WTC11 (cell line): ENCODE data around the gene EEIG1. TPM values are rescaled to one million over a fixed set of nuclear protein-coding genes. Genes with fewer than 3 reads are reported as not detected.

Source experiments
- ATAC-seq: fragments of 200-7000 bp; cut with Tn5 transposase; 2 replicates; pipeline ENCODE4 v1.10.0; 2021; ENCODE audit warnings: mild to moderate bottlenecking, moderate library complexity
- CTCF ChIA-PET: fragments of 300-600 bp; sonication (Branson Sonifier 250); formaldehyde crosslinking; loops from one replicate; lab custom pipeline; 2021; ENCODE audit warnings: antibody characterized with exemption; lab: Charles Lee
- POLR2A ChIA-PET: fragments of 350-600 bp; sonication (Branson Sonifier 250); formaldehyde crosslinking; loops from one replicate; lab custom pipeline; 2021; ENCODE audit warnings: antibody characterized with exemption; lab: Charles Lee
- DNase-seq: peaks from one replicate; pipeline ENCODE4 v3.0.0; 2021; ENCODE audit warnings: low spot score
- H3K27ac Mint-ChIP-seq: 2 replicates; pipeline ENCODE4 v1.8.0; 2021; ENCODE audit warnings: mixed read lengths
- H3K27me3 Mint-ChIP-seq: 2 replicates; pipeline ENCODE4 v1.8.0; 2021; ENCODE audit warnings: low read depth, mild to moderate bottlenecking, moderate library complexity, mixed read lengths
- H3K36me3 Mint-ChIP-seq: 2 replicates; pipeline ENCODE4 v1.8.0; 2021; ENCODE audit warnings: mixed read lengths
- H3K4me1 Mint-ChIP-seq: 2 replicates; pipeline ENCODE4 v1.8.0; 2022; ENCODE audit warnings: mixed read lengths
- H3K4me3 Mint-ChIP-seq: 2 replicates; pipeline ENCODE4 v1.8.0; 2021; ENCODE audit warnings: mild to moderate bottlenecking, moderate library complexity, mixed read lengths
- H3K9me3 Mint-ChIP-seq: 2 replicates; pipeline ENCODE4 v1.8.0; 2021; ENCODE audit warnings: mixed read lengths
- ATF2 ChIP-seq: sonication (generic); formaldehyde crosslinking; IDR thresholded peaks from 2 replicates; pipeline ENCODE4 v1.8.1; 2022; ENCODE audit warnings: low read depth, missing genetic modification reagents, borderline replicate concordance
- ATF6 ChIP-seq: sonication (generic); formaldehyde crosslinking; IDR thresholded peaks from 2 replicates; pipeline ENCODE4 v1.8.1; 2023; ENCODE audit warnings: mild to moderate bottlenecking, missing genetic modification reagents
- CREB1 ChIP-seq: sonication (generic); formaldehyde crosslinking; IDR thresholded peaks from 2 replicates; pipeline ENCODE4 v1.8.0; 2023; ENCODE audit warnings: mild to moderate bottlenecking, missing genetic modification reagents
- CTCF ChIP-seq: fragments of 200-600 bp; IDR thresholded peaks from 2 replicates; pipeline ENCODE4 v1.8.0; 2022; ENCODE audit warnings: antibody characterized with exemption
- ETV6 ChIP-seq: sonication (generic); formaldehyde crosslinking; IDR thresholded peaks from 2 replicates; pipeline ENCODE4 v1.8.1; 2022; ENCODE audit warnings: mild to moderate bottlenecking, missing genetic modification reagents
- NFATC4 ChIP-seq: fragments of 250-450 bp; sonication (Bioruptor Pico); IDR thresholded peaks from 2 replicates; pipeline ENCODE4 v1.9.0; 2021; ENCODE audit warnings: mild to moderate bottlenecking
- NR1H2 ChIP-seq: sonication (generic); formaldehyde crosslinking; IDR thresholded peaks from 2 replicates; pipeline ENCODE4 v1.9.0; 2021; ENCODE audit warnings: mild to moderate bottlenecking, moderate library complexity, missing genetic modification reagents
- PRDM15 ChIP-seq: sonication (generic); formaldehyde crosslinking; IDR thresholded peaks from 2 replicates; pipeline ENCODE4 v1.8.0; 2022; ENCODE audit warnings: missing genetic modification reagents
- PREB ChIP-seq: sonication (generic); formaldehyde crosslinking; IDR thresholded peaks from 2 replicates; pipeline ENCODE4 v1.8.1; 2022; ENCODE audit warnings: mild to moderate bottlenecking, missing genetic modification reagents, moderate library complexity, borderline replicate concordance
- SMAD3 ChIP-seq: sonication (generic); formaldehyde crosslinking; IDR thresholded peaks from 2 replicates; pipeline ENCODE4 v1.8.0; 2022; ENCODE audit warnings: missing genetic modification reagents, mild to moderate bottlenecking, borderline replicate concordance
- SOX15 ChIP-seq: fragments of 250-450 bp; sonication (Bioruptor Pico); IDR thresholded peaks from 2 replicates; pipeline ENCODE4 v1.9.0; 2021; ENCODE audit warnings: mild to moderate bottlenecking
- SP1 ChIP-seq: sonication (generic); formaldehyde crosslinking; conservative IDR thresholded peaks from 2 replicates; pipeline ENCODE4 v1.8.1; 2022; ENCODE audit warnings: missing genetic modification reagents
- TEAD1 ChIP-seq: sonication (generic); formaldehyde crosslinking; IDR thresholded peaks from 2 replicates; pipeline ENCODE4 v1.8.0; 2022; ENCODE audit warnings: mild to moderate bottlenecking, missing genetic modification reagents
- TEAD4 ChIP-seq: sonication (generic); formaldehyde crosslinking; IDR thresholded peaks from 2 replicates; pipeline ENCODE4 v1.8.0; 2022; ENCODE audit warnings: mild to moderate bottlenecking, missing genetic modification reagents
- TP53 ChIP-seq: sonication (generic); formaldehyde crosslinking; IDR thresholded peaks from 2 replicates; pipeline ENCODE4 v1.8.1; 2023; ENCODE audit warnings: mild to moderate bottlenecking, missing genetic modification reagents
- USF2 ChIP-seq: sonication (generic); formaldehyde crosslinking; IDR thresholded peaks from 2 replicates; pipeline ENCODE4 v1.8.1; 2023; ENCODE audit warnings: mild to moderate bottlenecking, missing genetic modification reagents, moderate library complexity
- ZNF121 ChIP-seq: sonication (generic); formaldehyde crosslinking; IDR thresholded peaks from 2 replicates; pipeline ENCODE4 v1.8.0; 2023; ENCODE audit warnings: missing genetic modification reagents
- ZNF416 ChIP-seq: fragments of 250-450 bp; sonication (Bioruptor Pico); IDR thresholded peaks from 2 replicates; pipeline ENCODE4 v1.9.0; 2021; ENCODE audit warnings: mild to moderate bottlenecking, inconsistent platforms
- ZNF423 ChIP-seq: fragments of 250-450 bp; sonication (Bioruptor Pico); IDR thresholded peaks from 2 replicates; pipeline ENCODE4 v2.1.2; 2022; ENCODE audit warnings: mild to moderate bottlenecking, moderate library complexity
- total RNA-seq: library from RNA; stranded (reverse); gene quantifications from 3 replicates; pipeline ENCODE4 v1.2.3, GENCODE V29; 2021
- TF ChIP-seq, protein P1 (sequence below): sonication (generic); formaldehyde crosslinking; IDR thresholded peaks from 2 replicates; pipeline ENCODE4 v1.8.0; 2023; ENCODE audit warnings: missing genetic modification reagents
- TF ChIP-seq, protein P2 (sequence below): fragments of 250-450 bp; sonication (Bioruptor Pico); IDR thresholded peaks from 2 replicates; pipeline ENCODE4 v1.8.0; 2021; ENCODE audit warnings: mild to moderate bottlenecking

EEIG1 gene
- total RNA-seq, 1 experiment from 2014 or later, result 66.4 TPM

DNA sequence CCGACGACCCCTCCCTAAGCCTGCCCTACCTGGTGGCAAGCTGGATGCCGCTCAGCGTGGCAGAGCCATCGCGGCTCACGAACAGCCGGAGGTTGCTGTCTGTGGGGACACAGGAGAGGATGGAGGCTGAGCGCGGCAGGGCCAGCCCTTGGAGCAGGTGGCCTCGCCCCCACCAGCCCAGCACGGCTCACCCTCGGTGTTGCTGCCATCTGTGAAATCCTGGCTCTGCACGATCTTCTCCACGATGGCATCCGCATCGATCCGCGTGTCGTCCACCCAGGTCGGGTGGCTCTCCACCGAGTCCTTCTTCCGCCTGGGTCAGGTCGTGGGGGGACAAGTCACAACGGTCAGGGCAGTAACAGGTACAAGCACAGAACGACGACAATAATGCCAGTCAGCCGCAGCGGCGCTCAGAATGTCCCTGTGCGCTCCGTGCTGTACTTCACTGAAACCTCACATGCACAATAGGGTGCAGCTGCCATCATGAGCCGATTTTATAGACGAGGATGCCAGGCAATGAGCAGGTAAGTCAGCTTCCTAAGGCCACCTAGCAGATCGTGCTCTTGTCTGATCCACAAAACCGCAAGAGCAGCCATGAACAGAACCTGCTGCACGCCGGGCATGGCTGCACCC, 36.1 kb downstream of the EEIG1 start (continued):
- TF ChIP-seq USF2 (CRISPR knock-in tag), result no peak
- TF ChIP-seq PRDM15, result no peak
- TF ChIP-seq, protein P1, sequence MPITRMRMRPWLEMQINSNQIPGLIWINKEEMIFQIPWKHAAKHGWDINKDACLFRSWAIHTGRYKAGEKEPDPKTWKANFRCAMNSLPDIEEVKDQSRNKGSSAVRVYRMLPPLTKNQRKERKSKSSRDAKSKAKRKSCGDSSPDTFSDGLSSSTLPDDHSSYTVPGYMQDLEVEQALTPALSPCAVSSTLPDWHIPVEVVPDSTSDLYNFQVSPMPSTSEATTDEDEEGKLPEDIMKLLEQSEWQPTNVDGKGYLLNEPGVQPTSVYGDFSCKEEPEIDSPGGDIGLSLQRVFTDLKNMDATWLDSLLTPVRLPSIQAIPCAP, result no peak
- no peak for TF ChIP-seq NFATC4 (CRISPR knock-in tag)
- TF ChIP-seq TP53 (CRISPR knock-in tag), result no peak
- no peak for TF ChIP-seq ETV6 (CRISPR knock-in tag)
- no peak for TF ChIP-seq SOX15 (CRISPR knock-in tag)
- TF ChIP-seq PREB (CRISPR knock-in tag), result no peak
- TF ChIP-seq, protein P2, sequence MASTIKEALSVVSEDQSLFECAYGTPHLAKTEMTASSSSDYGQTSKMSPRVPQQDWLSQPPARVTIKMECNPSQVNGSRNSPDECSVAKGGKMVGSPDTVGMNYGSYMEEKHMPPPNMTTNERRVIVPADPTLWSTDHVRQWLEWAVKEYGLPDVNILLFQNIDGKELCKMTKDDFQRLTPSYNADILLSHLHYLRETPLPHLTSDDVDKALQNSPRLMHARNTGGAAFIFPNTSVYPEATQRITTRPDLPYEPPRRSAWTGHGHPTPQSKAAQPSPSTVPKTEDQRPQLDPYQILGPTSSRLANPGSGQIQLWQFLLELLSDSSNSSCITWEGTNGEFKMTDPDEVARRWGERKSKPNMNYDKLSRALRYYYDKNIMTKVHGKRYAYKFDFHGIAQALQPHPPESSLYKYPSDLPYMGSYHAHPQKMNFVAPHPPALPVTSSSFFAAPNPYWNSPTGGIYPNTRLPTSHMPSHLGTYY (CRISPR knock-in tag), result no peak

DNA sequence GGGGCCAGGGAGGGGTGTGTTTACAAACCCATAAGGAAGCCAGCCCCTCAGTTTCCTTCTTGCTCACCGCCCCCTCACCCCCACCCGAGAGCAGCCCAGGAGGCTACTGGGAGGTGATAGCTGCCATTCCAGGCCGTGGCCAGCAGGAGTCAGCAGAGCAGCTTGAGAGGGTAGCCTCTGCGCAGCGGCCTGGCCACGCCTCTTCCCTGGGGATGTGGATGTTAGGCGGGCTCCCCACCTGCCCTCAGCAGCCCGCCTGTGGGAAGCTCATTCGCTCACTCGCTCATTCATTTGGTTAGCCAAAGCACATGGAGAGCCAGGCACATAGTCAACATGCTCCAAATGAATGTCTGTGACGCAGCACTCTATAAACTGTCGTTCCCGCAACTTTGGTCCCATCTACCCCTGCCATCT, 37.1 kb downstream of the EEIG1 start:
- DNase-seq (peak; percentile 96), ATAC-seq (peak; percentile 84)
- POLR2A ChIA-PET, result interaction anchor here (0.7 to 1.7 kb wide), 7 partner anchors 13 to 154 kb away, joined by 3 to 8 read pairs (median 3); partner anchors contain the start of gene PIP5KL1
- Mint-ChIP-seq H3K4me3 (no peak overlapping the region), H3K27ac (peak overlapping the region; percentile 58), H3K9me3 (no peaks in the 10 kb centered on the region), H3K4me1 (peaks cover 22% of the 10 kb centered on the region), H3K36me3 (peaks cover 5% of the 10 kb centered on the region; the same call in 1 of the 2 replicates), H3K27me3 (no peaks in the 10 kb centered on the region)
- CTCF ChIA-PET, result interaction anchor here (0.5 to 5.2 kb wide), 60 partner anchors 8 to 519 kb away, joined by 3 to 179 read pairs (median 8); partner anchors contain the start of genes BBLN, EEIG1, ENG and NAIF1
- TF ChIP-seq TEAD4 (CRISPR knock-in tag) (no peak), ZNF416 (CRISPR knock-in tag) (no peak), ATF2 (no peak), NR1H2 (no peak), SMAD3 (CRISPR knock-in tag) (no peak), SP1 (CRISPR knock-in tag) (peak; percentile 62; the same call in 1 of the 2 replicates), TEAD1 (CRISPR knock-in tag) (no peak), TP53 (CRISPR knock-in tag) (no peak), ATF6 (CRISPR knock-in tag) (no peak), ZNF423 (CRISPR knock-in tag) (0 out of 2 replicates have a peak, but pooled peaks have one; percentile 6), ETV6 (CRISPR knock-in tag) (peak; percentile 43; the same call in 1 of the 2 replicates), CTCF (peak; percentile 84), CREB1 (CRISPR knock-in tag) (no peak), ZNF121 (no peak)
- TF ChIP-seq, protein P2 (CRISPR knock-in tag), result no peak
